Embryonic facial prominence (tissue), 1 donor: ENCODE measurements around the gene VEGFA.
A peak's percentile ranks its signal among the peaks of the same experiment; 100 is the strongest.

ENCODE experiments used
- DNase-seq: peaks from one replicate; pipeline ENCODE4 v3.0.0-alpha.2; 2016; ENCODE audit errors: extremely low spot score

The VEGFA gene

GRCh38 chr6:43769526-43770371 lies at the start of gene VEGFA:
Gene VEGFA (plus strand): TSS chr6:43770211.
- peak; percentile 86 for DNase-seq

GRCh38 chr6:43720999-43721398 lies 49.0 kb upstream of the VEGFA start:
- no peak for DNase-seq

- no peak for DNase-seq
Observed at GRCh38 chr6:43722920-43723545, 47.0 kb upstream of the VEGFA start.

DNA sequence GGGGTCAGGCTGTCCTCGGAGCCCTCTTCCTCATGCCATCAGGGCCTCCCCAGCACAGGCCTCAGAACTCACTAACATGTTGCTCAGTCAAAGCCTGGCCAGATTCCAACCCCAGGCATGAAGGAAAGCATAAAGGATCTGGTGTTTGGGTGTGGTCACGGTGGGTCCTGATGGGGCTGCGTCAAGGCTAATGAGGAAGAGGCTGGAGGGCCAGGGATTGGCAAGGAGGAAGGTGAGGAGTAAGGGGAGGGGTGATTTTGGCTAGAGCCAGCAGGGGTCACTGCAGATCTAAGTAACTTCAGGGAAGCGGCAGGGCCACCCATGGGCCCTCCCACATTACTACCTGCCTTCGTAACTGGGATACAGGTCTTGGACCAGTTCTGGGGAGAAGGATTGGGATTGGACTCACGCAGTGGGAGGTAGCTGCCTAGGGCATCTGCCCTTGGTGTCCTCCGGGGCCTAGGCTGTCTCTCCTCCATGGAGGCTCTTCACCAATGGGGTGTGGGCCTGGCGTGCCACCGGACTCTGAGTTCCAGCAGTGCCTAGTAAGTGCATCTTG lies 46.2 kb upstream of the VEGFA start:
- DNase-seq, result no peak

DNA sequence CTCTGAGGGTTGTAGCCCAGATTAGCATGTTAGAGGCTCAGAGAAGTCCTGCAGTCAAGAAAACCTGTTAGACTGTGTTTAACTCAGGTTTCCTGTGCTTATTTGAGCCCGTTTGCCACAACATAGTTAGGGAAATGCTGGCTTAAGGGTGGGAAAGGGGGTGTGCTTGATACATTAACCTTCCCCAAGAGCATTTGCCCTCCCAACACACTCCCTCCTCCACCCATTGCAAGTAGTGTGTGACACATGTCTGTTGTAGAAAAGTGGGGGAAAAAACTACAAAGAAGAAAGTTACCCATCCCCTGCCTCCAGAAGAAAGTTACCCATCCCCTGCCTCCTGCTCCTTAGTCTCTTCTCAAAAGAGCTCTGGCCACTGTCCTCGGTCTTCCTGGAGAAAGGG lies 45.7 kb upstream of the VEGFA start:
- DNase-seq, result no peak

DNA sequence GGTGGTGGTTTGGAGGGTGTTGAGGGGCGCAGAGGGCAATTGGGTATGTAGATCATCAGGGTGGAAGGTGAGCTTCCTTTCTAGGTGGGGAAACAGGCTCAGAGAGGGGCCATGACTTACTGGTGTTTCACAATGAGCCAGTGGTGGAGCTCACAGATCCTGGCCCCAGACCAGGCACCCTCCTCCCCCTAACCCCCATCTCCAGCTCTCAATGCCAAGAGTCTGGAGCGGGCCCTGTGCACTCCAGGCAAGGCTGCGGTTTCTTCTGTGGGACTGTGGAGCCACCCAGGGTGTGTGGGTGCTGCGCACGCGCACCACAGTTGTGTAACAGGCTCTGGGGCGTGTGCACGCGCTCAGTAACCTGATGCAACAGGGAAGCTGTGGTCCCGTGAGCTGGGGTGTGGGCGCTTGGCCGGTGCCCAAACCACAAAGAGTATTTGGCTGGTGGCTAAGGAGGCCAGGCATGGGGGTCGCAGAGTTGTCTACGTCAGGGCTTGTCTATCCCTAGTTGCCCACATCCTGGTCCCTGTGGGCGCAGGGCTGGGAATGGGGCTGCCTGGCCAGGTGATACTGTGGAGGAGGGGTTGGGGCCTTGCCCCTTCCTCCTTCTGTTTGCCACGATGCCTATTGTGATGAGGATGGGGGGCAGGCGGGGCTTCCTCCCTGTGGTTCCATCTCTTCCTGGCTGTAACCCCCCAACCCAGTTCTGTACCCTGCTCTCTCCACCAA lies 44.9 kb upstream of the VEGFA start:
- peak; percentile 76 for DNase-seq

- no peak for DNase-seq
Observed at GRCh38 chr6:43725643-43726580, 44.1 kb upstream of the VEGFA start.

DNA sequence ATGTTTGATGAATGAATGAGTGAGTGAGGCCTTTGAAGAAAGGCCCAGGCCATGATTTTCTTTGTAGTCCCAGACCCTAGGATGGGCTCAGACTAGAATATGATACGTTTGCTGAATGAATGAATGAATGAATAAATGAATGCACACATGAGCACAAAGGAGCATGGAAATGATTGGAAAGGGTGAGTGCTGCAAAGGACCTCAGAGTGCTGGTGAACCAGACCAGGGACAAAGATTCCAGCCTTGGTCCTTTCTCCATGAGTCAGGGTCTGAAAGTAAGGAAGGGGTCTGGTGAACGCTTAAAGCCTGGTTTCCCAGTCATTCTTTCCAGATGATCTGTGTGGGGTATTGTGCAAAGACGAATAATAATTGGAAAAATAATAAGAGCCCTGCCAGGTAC lies 42.4 kb upstream of the VEGFA start:
- no peak for DNase-seq

GRCh38 chr6:43728586-43728985 lies 41.4 kb upstream of the VEGFA start:
- DNase-seq, result no peak

- DNase-seq, result no peak
Observed at GRCh38 chr6:43729537-43729936, 40.5 kb upstream of the VEGFA start.

- DNase-seq, result no peak
Observed at GRCh38 chr6:43730634-43731033, 39.4 kb upstream of the VEGFA start.

DNA sequence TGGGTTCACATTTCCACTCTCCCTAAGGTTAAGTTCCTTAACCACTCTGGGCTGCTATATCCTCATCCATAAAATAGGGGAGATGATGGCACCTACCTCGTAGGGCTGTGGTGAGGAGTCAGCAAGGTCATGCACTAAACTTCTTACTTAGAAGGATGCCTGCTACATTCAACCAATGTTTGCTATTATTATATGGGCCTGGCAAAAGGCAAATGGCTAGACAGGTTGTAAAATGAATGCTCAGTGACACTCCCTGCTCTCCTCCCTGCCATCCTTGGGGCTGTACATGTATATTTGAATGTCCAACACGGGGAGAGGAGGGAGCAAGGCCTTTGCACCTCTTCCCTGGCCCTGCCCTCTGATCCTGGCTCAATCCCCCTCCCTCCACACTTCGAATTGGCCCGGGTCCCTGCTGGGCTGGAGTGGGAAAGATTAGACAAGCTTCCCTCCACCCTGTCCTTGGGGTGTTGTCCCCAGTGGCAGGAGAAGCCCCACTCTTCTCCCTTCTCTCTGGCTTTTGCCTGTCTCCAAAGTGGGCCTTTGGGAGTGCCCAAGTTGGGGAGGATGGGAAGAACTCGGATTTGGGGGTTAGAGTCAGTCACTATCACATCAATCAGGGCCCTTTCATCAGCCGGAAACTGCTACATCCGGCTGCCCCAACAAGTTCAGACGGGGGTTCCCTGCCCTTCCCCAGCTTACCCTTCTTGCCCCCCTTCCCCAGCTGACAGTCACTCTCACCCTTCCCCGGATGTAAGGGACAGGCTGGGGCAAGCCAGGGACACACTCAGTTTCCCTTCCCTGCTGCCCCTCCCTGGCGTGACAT lies 36.3 kb upstream of the VEGFA start:
- DNase-seq, result no peak

GRCh38 chr6:43734294-43734665 lies 35.7 kb upstream of the VEGFA start:
- no peak for DNase-seq

GRCh38 chr6:43735642-43736199 lies 34.3 kb upstream of the VEGFA start:
- DNase-seq, result no peak

DNA sequence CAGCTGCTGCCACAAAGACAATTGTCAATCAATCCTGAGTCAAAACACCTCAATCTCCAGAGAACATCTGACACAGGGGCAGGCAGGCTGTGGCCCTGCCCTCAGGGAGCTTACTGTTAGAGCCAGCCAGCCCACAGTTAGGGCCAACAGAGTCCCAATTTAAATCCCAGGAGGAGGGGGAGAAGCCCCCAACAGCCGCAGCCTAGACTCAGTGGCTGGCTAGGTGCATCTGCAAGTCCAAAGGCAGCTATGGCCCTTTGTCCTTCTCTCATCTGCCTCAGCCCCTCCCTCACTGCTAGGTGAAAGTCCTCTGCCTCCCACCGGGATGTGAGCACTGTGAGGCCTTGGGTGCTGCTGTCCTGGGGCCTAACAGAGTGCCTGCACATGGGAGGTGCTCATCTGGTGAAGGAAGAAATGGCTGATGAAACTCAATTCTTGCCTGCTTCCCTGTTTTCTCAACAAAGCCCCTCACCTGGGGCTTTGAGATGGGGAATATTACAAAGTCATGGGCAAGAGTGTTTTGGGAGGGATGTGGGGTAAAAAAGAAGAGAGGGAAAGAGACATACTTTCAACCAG lies 33.7 kb upstream of the VEGFA start:
- no peak for DNase-seq

DNA sequence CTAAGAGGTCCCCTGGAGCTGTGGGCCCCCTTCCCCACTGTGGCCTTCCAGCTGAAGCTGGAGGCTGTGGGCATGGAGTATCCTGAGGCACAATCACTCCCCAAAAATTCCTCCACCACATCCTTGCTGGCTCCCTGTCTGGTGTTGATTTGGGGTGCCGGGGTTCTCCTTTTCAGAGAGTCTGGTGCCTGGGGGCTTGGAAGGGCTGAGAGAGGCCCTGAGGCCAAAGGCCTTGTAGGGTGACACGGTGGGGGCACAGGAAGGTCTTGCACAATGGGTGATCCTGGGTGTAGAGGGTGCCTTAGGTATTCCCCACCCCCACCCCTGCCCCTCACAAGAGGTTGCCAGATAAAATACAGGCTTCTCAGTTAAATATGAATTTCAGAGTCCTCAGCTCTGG lies 33.2 kb upstream of the VEGFA start:
- no peak for DNase-seq

DNA sequence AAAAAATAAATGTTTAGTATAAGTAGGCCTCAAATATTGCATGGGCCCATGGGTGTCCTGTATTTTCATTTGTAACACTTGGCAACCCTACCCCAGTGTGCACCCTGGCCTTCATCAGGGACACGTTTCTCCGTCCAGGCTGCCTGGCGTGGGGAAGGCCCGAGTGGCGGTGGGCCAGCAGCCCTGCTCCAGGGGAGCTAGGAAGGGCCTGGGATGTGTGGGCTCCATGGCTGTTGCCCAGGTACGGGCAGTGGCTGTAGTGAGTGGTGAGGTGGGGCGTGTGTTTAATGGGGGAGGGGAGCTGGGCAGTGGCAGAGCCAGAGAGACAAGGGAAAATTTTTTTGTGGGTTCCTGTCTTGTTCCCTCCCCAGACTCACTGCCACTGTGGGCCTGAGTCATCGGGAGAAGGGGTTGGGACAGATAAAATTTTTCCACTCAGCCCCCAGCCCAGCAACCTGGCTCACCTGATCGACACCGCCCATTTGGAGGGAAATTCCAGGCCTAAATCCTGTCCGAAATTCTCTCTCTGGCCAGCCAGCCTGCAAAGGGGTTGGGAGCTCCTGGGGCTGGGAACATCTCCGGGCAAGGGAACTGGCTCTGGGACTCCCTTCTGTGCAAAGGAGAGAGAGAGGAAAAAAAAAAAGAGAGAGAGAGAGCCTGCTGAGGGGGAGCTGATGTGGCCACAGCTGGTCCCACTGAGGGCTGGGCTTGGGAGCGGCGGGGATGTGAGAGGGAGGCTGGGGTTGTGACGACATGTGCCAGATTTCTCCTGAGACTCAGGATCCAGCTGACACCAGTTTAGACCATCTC lies 32.5 kb upstream of the VEGFA start:
- no peak for DNase-seq

GRCh38 chr6:43738267-43738676 lies 31.7 kb upstream of the VEGFA start:
- DNase-seq, result no peak
